ENCODE results near the gene MCF2L2. TPM values are rescaled to one million over a fixed set of nuclear protein-coding genes. Genes with fewer than 3 reads are reported as not detected.

Gene MCF2L2
- total and polyA plus RNA-seq, 2 donors (not counting 3 experiments of a cell fraction or from before 2014, with no cell fraction given) = 0.15 to 1.1 TPM

DNA sequence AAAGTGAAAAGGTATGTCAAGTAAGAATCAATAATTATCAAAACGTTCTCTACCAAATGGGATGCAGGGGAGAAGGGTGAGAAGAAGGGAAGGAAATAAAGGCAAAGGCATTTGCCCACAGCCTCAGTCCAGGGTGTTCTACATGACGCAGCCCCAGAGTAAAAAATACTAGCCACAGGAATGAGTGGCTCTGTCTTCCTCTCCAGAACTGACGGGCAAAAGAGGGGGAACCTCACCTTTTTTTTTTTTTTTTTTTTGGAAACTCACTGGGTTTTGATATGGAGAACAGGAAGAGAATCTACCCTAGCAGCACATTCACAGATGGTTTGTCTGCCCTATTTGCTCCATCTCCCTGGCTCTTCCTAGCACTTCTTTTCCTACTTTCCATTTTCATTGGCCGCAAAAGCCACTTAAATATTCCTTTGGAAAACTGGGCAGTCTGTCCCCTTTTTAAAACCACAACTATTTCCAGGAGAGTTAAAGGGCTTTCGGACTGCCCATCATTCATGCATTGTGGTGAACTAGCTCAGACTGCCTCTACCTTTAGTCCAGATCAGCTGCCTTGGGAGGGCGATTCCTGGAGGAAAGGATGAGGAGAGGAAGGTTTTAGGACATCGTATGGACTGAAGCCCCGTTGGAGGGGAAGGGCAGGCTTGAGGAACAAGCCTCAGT is 147.2 kb downstream of the MCF2L2 start:
- Histone ChIP-seq H3K27me3 (ENCODE audit: control insufficient read depth in 2 of 2, insufficient read depth in 2 of 2, low read length in 2 of 2) (no peaks in the 10 kb centered on the region), H3K4me1 (ENCODE audit: control insufficient read depth, extremely low read depth, insufficient read depth, low read length) (peaks cover 19% of the 10 kb centered on the region), H4K20me1 (replicated peaks; ENCODE audit: control insufficient read depth, extremely low read depth, insufficient read depth, low read length) (no peaks in the 10 kb centered on the region), H2AFZ (ENCODE audit: low read depth, low read length) (no peak overlapping the region), H3K9ac (replicated peaks; ENCODE audit: extremely low read depth, insufficient read depth, low read length) (no peak overlapping the region), H3K4me3 (replicated peaks in 1 of 3; ENCODE audit: insufficient read depth in 1 of 3, low read depth in 1 of 3, low read length in 3 of 3) (no peak overlapping the region), H3K36me3 (ENCODE audit: control insufficient read depth in 2 of 2, extremely low read depth in 1 of 2, insufficient read depth in 2 of 2, low read length in 2 of 2) (no peaks in the 10 kb centered on the region), H3K79me2 (ENCODE audit: control insufficient read depth, insufficient read depth, low read length) (no peaks in the 10 kb centered on the region), H3K9me3 (replicated peaks; ENCODE audit: control insufficient read depth, insufficient read depth, low read length) (no peaks in the 10 kb centered on the region), H3K9me1 (replicated peaks; ENCODE audit: control insufficient read depth, extremely low read depth, insufficient read depth, low read length) (no peaks in the 10 kb centered on the region), H3K27ac (ENCODE audit: insufficient read depth, low read depth, low read length) (no peak overlapping the region), H3K4me2 (ENCODE audit: insufficient read depth, low read length) (no peak overlapping the region)
- no peak for TF ChIP-seq JUN (IDR thresholded peaks at IDR 0.05; ENCODE audit: borderline replicate concordance, insufficient read depth, insufficient read length, low read depth)
- TF ChIP-seq POLR2A (IDR thresholded peaks at IDR 0.05; ENCODE audit: low read depth, low read length) = no peak
- no peak for TF ChIP-seq FOS (IDR thresholded peaks at IDR 0.05; ENCODE audit: borderline replicate concordance, insufficient read depth, low read length)
- TF ChIP-seq MYC (IDR thresholded peaks at IDR 0.05; ENCODE audit: low read depth, low read length) = no peak
- TF ChIP-seq CTCF (IDR thresholded peaks at IDR 0.05; ENCODE audit: extremely low read depth in 1 of 2, insufficient read depth in 1 of 2, low read depth in 1 of 2, low read length in 2 of 2) = no peak
- TF ChIP-seq, protein P1, sequence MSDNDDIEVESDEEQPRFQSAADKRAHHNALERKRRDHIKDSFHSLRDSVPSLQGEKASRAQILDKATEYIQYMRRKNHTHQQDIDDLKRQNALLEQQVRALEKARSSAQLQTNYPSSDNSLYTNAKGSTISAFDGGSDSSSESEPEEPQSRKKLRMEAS (IDR thresholded peaks at IDR 0.05; ENCODE audit: insufficient read depth, insufficient read length) = no peak
- TF ChIP-seq POLR2AphosphoS5 (IDR thresholded peaks at IDR 0.05; ENCODE audit: insufficient read depth, low read depth, low read length) = no peak
- TF ChIP-seq EZH2 (IDR thresholded peaks at IDR 0.05; ENCODE audit: borderline replicate concordance, low read depth, low read length, severe bottlenecking) = no peak
- no peak for TF ChIP-seq GATA2 (IDR thresholded peaks at IDR 0.05; ENCODE audit: insufficient read depth, insufficient read length, low read depth, low read length)
- CTCF ChIA-PET = interaction anchor here (1.1 to 1.5 kb wide), 3 partner anchors 9 to 101 kb away, joined by 3 to 8 read pairs (median 3); no protein-coding TSS in a partner anchor
- intact Hi-C loops (cut with micrococcal nuclease) = no loop called here
- POLR2A ChIA-PET = no interaction called here
- dilution Hi-C loops (cut with MboI; ENCODE audit: extremely low pct_ligation_motif_present, low sequenced_read_pairs) = no loop called here
- DNase-seq (ENCODE audit: low read depth, low spot score) (no peak), FAIRE-seq (no peak)
- BruUV-seq (replicated peaks) = no TSS peak
